ENCODE results near the gene CC2D1B.

DNA sequence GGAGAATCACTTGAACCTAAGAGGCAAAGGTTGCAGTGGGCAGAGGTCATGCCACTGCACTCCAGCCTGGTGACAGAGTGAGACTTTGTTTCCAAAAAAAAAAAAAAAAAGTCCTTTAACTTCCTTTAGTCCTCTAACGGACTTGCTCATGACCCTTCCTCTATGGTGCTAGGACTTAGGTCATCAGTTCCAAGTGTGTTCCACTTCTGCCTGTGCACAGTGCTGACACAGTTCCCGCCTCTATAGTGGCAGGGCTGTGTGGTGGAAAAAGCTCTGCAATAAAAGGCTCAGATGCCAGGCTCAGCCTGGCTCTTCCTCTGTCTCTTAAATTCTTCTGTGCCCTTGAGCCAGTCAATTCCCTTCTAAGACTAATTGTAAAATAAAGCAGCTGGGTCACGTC, 22.0 kb downstream of the CC2D1B start:
- TF ChIP-seq, protein P1, sequence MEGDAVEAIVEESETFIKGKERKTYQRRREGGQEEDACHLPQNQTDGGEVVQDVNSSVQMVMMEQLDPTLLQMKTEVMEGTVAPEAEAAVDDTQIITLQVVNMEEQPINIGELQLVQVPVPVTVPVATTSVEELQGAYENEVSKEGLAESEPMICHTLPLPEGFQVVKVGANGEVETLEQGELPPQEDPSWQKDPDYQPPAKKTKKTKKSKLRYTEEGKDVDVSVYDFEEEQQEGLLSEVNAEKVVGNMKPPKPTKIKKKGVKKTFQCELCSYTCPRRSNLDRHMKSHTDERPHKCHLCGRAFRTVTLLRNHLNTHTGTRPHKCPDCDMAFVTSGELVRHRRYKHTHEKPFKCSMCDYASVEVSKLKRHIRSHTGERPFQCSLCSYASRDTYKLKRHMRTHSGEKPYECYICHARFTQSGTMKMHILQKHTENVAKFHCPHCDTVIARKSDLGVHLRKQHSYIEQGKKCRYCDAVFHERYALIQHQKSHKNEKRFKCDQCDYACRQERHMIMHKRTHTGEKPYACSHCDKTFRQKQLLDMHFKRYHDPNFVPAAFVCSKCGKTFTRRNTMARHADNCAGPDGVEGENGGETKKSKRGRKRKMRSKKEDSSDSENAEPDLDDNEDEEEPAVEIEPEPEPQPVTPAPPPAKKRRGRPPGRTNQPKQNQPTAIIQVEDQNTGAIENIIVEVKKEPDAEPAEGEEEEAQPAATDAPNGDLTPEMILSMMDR (IDR thresholded peaks at IDR 0.05; ENCODE audit: poor library complexity, severe bottlenecking) = no peak
- TF ChIP-seq POLR2AphosphoS5 (IDR thresholded peaks at IDR 0.05) = no peak

Data from neural cell (in vitro differentiated cells).